GM12865 (cell line): ENCODE results near the gene TRNAU1AP.

Experiments used
- DNase-seq: peaks from one replicate; pipeline ENCODE4 v3.0.0; 2010; ENCODE audit warnings: low read depth
- H3K4me3 ChIP-seq: 2 replicates; pipeline ENCODE4 v1.5.1; 2011; ENCODE audit warnings: mild to moderate bottlenecking, low read depth, low read length, control low read depth
- TF ChIP-seq, protein P1 (sequence below): IDR thresholded peaks from 2 replicates; pipeline ENCODE4 v1.5.1; 2011; ENCODE audit warnings: low read length, control low read depth, low read depth, inconsistent platforms; ENCODE audit not compliant: insufficient read depth; ENCODE audit errors: missing control alignments

TRNAU1AP gene

DNA sequence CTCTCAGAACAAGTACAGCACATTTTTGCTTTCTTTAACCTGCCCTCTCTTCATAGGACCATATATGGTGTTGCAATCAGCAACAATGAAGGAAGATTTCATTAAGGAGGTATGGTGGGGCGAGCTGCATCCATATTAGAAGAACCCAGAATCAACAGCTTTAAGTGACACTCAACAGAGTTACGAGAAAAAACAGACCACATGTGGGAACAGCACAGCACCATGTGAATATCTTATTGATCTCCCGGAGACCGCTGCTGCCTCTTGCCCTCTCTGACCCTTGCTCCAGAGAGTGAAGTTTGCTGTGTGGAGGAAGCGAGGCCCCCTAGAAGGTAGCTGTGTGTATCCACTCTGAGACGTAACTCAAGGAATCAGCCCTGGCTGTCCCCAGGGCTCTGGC lies 52.1 kb downstream of the TRNAU1AP start:
- DNase-seq, result no peak
- H3K4me3 ChIP-seq, result no peak overlapping the region
- TF ChIP-seq, protein P1, sequence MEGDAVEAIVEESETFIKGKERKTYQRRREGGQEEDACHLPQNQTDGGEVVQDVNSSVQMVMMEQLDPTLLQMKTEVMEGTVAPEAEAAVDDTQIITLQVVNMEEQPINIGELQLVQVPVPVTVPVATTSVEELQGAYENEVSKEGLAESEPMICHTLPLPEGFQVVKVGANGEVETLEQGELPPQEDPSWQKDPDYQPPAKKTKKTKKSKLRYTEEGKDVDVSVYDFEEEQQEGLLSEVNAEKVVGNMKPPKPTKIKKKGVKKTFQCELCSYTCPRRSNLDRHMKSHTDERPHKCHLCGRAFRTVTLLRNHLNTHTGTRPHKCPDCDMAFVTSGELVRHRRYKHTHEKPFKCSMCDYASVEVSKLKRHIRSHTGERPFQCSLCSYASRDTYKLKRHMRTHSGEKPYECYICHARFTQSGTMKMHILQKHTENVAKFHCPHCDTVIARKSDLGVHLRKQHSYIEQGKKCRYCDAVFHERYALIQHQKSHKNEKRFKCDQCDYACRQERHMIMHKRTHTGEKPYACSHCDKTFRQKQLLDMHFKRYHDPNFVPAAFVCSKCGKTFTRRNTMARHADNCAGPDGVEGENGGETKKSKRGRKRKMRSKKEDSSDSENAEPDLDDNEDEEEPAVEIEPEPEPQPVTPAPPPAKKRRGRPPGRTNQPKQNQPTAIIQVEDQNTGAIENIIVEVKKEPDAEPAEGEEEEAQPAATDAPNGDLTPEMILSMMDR, result no peak

DNA sequence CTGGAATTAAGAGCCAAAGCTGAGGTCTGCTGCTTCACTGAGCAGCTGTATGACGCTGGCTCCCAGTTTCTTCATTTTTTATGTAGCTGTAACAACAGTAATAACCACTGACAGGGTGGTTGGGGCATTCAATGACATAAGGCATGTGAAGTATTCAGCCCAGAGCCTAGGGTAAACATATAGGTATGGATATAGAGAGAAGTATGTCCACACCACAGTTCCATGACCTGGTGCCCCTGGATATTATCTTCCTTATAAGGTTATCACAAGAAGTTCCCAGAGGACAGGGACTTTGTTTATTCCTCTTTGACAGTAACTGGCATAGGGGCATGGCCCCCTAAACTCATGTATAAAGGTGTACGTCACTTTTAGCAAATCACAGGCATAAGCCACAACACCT lies 53.9 kb downstream of the TRNAU1AP start:
- no peak for DNase-seq
- no peak overlapping the region for H3K4me3 ChIP-seq
- TF ChIP-seq, protein P1, result no peak

DNA sequence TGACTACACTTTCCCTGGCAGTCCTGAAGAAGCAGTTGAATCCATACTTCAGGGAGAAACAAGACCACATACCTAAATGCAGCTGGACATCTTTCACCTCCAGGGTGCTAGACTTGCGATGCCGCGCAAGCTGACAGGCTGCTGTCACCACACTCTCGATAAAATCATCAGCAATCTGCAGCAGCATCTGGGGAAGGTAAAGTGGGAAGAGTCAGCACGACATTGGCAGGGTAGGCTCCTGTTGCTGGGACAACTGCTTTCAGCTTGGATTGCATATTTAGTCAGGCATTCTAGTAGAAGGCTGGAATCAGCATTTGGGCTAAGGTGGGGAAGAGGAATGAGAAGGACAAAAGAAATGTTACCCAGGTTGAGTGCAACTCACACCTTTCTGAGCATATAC lies 60.3 kb downstream of the TRNAU1AP start:
- TF ChIP-seq, protein P1, result no peak
- H3K4me3 ChIP-seq, result no peak overlapping the region
- no peak for DNase-seq
